ENCODE results near the gene MSANTD3. TPM values are rescaled to one million over a fixed set of nuclear protein-coding genes. Genes with fewer than 3 reads are reported as not detected.
"Not testable (repeated sequence)": the region's sequence is repeated elsewhere in the genome, so short reads cannot be mapped to it uniquely, and the experiment has no call there.

MSANTD3 gene
- 30.7 TPM for total RNA-seq (ENCODE audit: unreplicated experiment)
- long read RNA-seq, transcript MSANTD3-203 (3 exons, 1,362 nt), result major isoform, 6 of 8 reads
- long read RNA-seq, partial matches to known transcripts, result 1 of 8 reads
- long read RNA-seq, other reads (novel, unspliced or antisense), result 0 of 8 reads

GRCh38 chr9:100426530-100427365 lies at the start of gene MSANTD3:
Gene MSANTD3 (plus strand): TSS chr9:100427143. CDS start chr9:100441939, 14,796 bp downstream.
- H3K9me3 Mint-ChIP-seq (ENCODE audit: unreplicated experiment), result no peaks in the 10 kb centered on the region
- peaks cover 12% of the 10 kb centered on the region for H3K36me3 Mint-ChIP-seq (ENCODE audit: low read depth, unreplicated experiment)
- peaks cover 21% of the 10 kb centered on the region for H3K4me1 Mint-ChIP-seq (ENCODE audit: unreplicated experiment)
- peak; percentile 70 for DNase-seq (ENCODE audit: low spot score)
- peak within 1 kb of the TSS; percentile 97 for H3K4me3 Mint-ChIP-seq (ENCODE audit: unreplicated experiment)
- H3K27ac Mint-ChIP-seq (ENCODE audit: unreplicated experiment), result peak within 1 kb of the TSS; percentile 94
- TF ChIP-seq CTCF (IDR thresholded peaks at IDR 0.05; ENCODE audit: unreplicated experiment), result no peak
- peaks cover 11% of the 10 kb centered on the region for H3K27me3 Mint-ChIP-seq (ENCODE audit: unreplicated experiment)

GRCh38 chr9:100379862-100380261 lies 47.1 kb upstream of the MSANTD3 start:
- no peaks in the 10 kb centered on the region for H3K9me3 Mint-ChIP-seq (ENCODE audit: unreplicated experiment)
- no peak overlapping the region for H3K27ac Mint-ChIP-seq (ENCODE audit: unreplicated experiment)
- peaks cover 4% of the 10 kb centered on the region for H3K4me1 Mint-ChIP-seq (ENCODE audit: unreplicated experiment)
- no peak for DNase-seq (ENCODE audit: low spot score)
- no peak overlapping the region for H3K4me3 Mint-ChIP-seq (ENCODE audit: unreplicated experiment)
- H3K36me3 Mint-ChIP-seq (ENCODE audit: low read depth, unreplicated experiment), result no peaks in the 10 kb centered on the region
- H3K27me3 Mint-ChIP-seq (ENCODE audit: unreplicated experiment), result peaks cover 2% of the 10 kb centered on the region
- TF ChIP-seq CTCF (IDR thresholded peaks at IDR 0.05; ENCODE audit: unreplicated experiment), result no peak

GRCh38 chr9:100392989-100393388 lies 34.0 kb upstream of the MSANTD3 start:
- H3K4me1 Mint-ChIP-seq (ENCODE audit: unreplicated experiment); DNase-seq (ENCODE audit: low spot score); H3K4me3 Mint-ChIP-seq (ENCODE audit: unreplicated experiment); H3K36me3 Mint-ChIP-seq (ENCODE audit: low read depth, unreplicated experiment); H3K9me3 Mint-ChIP-seq (ENCODE audit: unreplicated experiment); H3K27ac Mint-ChIP-seq (ENCODE audit: unreplicated experiment); H3K27me3 Mint-ChIP-seq (ENCODE audit: unreplicated experiment): not testable (repeated sequence)

GRCh38 chr9:100394032-100394695 lies 32.8 kb upstream of the MSANTD3 start:
- TF ChIP-seq CTCF (IDR thresholded peaks at IDR 0.05; ENCODE audit: unreplicated experiment), result no peak
- no peak overlapping the region for H3K4me3 Mint-ChIP-seq (ENCODE audit: unreplicated experiment)
- H3K36me3 Mint-ChIP-seq (ENCODE audit: low read depth, unreplicated experiment), result peaks cover 5% of the 10 kb centered on the region
- H3K27ac Mint-ChIP-seq (ENCODE audit: unreplicated experiment), result no peak overlapping the region
- H3K27me3 Mint-ChIP-seq (ENCODE audit: unreplicated experiment), result no peaks in the 10 kb centered on the region
- peaks cover 8% of the 10 kb centered on the region for H3K4me1 Mint-ChIP-seq (ENCODE audit: unreplicated experiment)
- DNase-seq (ENCODE audit: low spot score), result no peak
- H3K9me3 Mint-ChIP-seq (ENCODE audit: unreplicated experiment), result no peaks in the 10 kb centered on the region

- Mint-ChIP-seq H3K9me3 (ENCODE audit: unreplicated experiment) (no peaks in the 10 kb centered on the region), H3K27me3 (ENCODE audit: unreplicated experiment) (no peaks in the 10 kb centered on the region), H3K36me3 (ENCODE audit: low read depth, unreplicated experiment) (peaks cover 5% of the 10 kb centered on the region), H3K4me3 (ENCODE audit: unreplicated experiment) (no peak overlapping the region), H3K4me1 (ENCODE audit: unreplicated experiment) (peaks cover 8% of the 10 kb centered on the region), H3K27ac (ENCODE audit: unreplicated experiment) (peak overlapping the region; percentile 10)
- no peak for TF ChIP-seq CTCF (IDR thresholded peaks at IDR 0.05; ENCODE audit: unreplicated experiment)
- DNase-seq (ENCODE audit: low spot score), result no peak
Observed at GRCh38 chr9:100394816-100395215, 32.1 kb upstream of the MSANTD3 start.
